Regular cardiac myocyte (primary cell): ENCODE measurements around the gene PTCD3. TPM values are rescaled to one million over a fixed set of nuclear protein-coding genes. Genes with fewer than 3 reads are reported as not detected.

Experiments
- total RNA-seq: library from RNA; depleted of rRNA; stranded (reverse); fragments of >200 nt; gene quantifications from 2 replicates; pipeline ENCODE4 v1.2.3, GENCODE V29; 2014

Gene PTCD3
- 63.3 and 116 TPM in 2 replicates for total RNA-seq

DNA sequence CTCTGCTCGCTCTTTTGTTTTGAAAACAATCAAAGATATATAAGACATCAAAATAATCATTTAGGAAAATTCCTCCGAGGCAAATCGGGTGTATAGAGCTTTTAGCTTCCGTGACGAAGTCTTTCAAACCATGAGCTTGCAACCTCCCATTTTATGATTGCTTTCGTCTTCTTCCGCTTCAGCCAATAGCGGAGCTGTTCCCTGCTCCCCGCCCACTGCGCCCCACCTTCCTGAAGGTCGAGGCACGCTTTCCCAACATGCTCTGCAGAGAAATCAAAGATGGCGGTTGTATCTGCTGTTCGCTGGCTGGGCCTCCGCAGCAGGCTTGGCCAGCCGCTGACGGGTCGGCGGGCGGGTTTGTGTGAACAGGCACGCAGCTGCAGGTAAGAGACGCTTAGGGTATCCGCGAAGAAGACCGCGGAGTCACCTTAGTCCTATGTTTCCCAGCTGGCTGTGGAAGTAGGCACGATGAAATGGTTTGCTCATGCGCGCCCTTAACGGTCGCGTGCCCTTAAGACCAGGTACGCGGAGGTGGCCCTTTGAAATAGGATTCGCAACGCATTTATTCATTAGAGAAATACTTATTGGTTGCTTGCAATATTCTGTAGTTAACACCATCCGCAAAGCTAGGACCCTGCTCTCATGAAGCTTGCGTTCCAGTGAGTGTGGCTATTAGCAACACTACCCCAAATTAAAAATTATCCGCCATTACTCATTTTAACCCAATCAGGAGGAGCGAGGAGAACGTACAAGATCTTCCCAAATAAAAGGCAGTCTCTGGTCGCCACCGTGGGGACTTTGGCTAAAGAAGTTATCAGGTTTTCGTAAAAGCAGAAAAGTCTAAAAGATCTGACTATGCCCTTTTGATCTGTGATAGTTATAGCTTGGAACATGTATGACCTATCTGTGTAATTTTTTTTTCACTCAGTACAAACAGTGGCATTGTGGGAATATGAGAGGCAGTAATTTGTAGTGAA, at the start of gene PTCD3:
PTCD3 (plus strand) TSS at position 267 of the 977 bp plus-strand sequence; CDS start at position 280, 13 bp downstream.

DNA sequence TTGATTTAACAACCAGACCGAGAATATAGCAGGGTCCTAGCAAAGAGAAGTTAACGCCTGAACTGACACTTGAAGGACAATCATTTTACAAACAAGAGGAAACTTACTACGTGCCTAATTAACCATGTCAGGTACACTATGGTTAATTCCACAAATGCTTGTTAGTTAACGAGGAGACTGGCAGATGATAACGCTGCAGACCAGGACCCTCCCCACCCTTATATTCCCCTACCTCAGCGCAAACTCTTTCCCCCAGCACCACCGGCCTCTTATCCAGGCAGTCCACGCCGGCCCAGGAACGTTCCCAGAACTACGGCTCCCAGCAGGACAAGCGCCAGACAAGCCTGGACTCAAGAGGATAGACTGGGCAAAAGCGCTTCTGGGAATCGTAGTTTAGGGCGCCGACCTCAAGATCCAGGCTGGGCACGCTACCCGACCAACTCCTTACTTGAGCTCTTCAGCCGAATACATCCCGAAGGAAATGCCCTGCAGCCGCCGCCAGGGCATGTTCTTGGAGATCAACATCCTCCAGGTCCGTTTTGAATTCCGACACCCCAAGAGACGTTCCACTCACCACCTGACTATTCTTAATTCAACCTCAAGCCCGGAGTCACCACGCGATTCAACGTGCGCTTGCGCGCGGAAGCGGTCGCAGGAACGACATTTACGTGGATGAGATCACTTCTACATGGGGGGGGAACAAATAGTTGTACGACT, 625 bp upstream of the PTCD3 start, which contains the start of gene POLR1A:
POLR1A (minus strand) TSS at position 635 of the 717 bp plus-strand sequence; CDS start at position 525, 110 bp downstream.

Other genes starting within 250 kb of the PTCD3 start
- gene ST3GAL5, start 217.2 kb upstream of the PTCD3 start, total RNA-seq, result 9.4 and 19.4 TPM in 2 replicates
- gene POLR1A, start 349 bp upstream of the PTCD3 start, total RNA-seq, result 9.0 and 17.6 TPM in 2 replicates
- gene IMMT, start 89.2 kb downstream of the PTCD3 start, total RNA-seq, result 40.9 and 65.8 TPM in 2 replicates
- 42.0 and 43.4 TPM in 2 replicates for gene MRPL35, start 93.2 kb downstream of the PTCD3 start, total RNA-seq
- gene REEP1, start 231.4 kb downstream of the PTCD3 start, total RNA-seq, result under 0.01 and 0.28 TPM in 2 replicates